Testis (tissue), 2 donors: ENCODE data around the gene VOPP1.

ENCODE experiments used
- CTCF ChIP-seq, 3 experiments: fragments of 450-650 bp in 2 of 3; fragments of 200-600 bp in 1 of 3; sonication (generic) in 1 of 3; IDR thresholded peaks; one replicate each; pipeline ENCODE4 v1.5.1; 2016 to 2019; ENCODE audit warnings: antibody characterized with exemption in 3 of 3, mild to moderate bottlenecking in 2 of 3, moderate library complexity in 1 of 3
- POLR2A ChIP-seq: fragments of 450-650 bp; IDR thresholded peaks from one replicate; pipeline ENCODE4 v1.6.1; 2017; ENCODE audit warnings: antibody characterized with exemption, mild to moderate bottlenecking, moderate library complexity

GRCh38 chr7:55558962-55559920 lies 13.1 kb downstream of the VOPP1 start:
- TF ChIP-seq CTCF (IDR thresholded peaks at IDR 0.05) (no peak), POLR2A (no peak)
